ENCODE results near the gene REPS1. TPM values are rescaled to one million over a fixed set of nuclear protein-coding genes. Genes with fewer than 3 reads are reported as not detected.

Gene REPS1
- total RNA-seq, 1 experiment from 2014 or later, result 74.4 TPM

- no peak overlapping the region for H4K91ac ChIP-seq (ENCODE audit: insufficient read length, low read depth, low read length)
- WGBS (ENCODE audit: extremely low coverage, insufficient read length, low lambda C conversion rate), result no CpG with 5 or more reads among the region's 1 CpG
- H4K20me1 ChIP-seq (ENCODE audit: control insufficient read depth, insufficient read depth, insufficient read length), result no peaks in the 10 kb centered on the region
- H3K4me3 Mint-ChIP-seq, result no peak overlapping the region
- H3K27ac Mint-ChIP-seq, result no peak overlapping the region
- H3K36me3 Mint-ChIP-seq (ENCODE audit: insufficient read depth in 1 of 3, low read depth in 3 of 3), result peaks cover 0 to 10% (median 0%) of the 10 kb centered on the region in 3 experiments; a peak in 1 of 7 replicates
- H3K9me3 Mint-ChIP-seq, result no peaks in the 10 kb centered on the region
- H3K27me3 Mint-ChIP-seq (ENCODE audit: low read depth), result no peaks in the 10 kb centered on the region
- no peak for TF ChIP-seq CTCF (conservative IDR thresholded peaks at IDR 0.05)
- H3K9me3 ChIP-seq (ENCODE audit: control insufficient read depth, low read depth, low read length), result no peaks in the 10 kb centered on the region
- peaks cover 2% of the 10 kb centered on the region; the same call in 1 of the 2 replicates for H3K4me1 ChIP-seq (ENCODE audit: insufficient read depth, low read length)
- H2BK12ac ChIP-seq (ENCODE audit: insufficient read length, low read depth, low read length), result no peak overlapping the region
- H2BK5ac ChIP-seq (ENCODE audit: insufficient read length, low read length), result no peak overlapping the region
- H4K8ac ChIP-seq (replicated peaks; ENCODE audit: insufficient read length, low read depth, low read length), result no peak overlapping the region
- no peak overlapping the region for H2BK20ac ChIP-seq (ENCODE audit: low read depth, low read length, poor library complexity, severe bottlenecking)
- no peak overlapping the region for H3K27ac ChIP-seq (ENCODE audit: insufficient read length, low read depth, low read length)
- H3K4me2 ChIP-seq (ENCODE audit: insufficient read depth, insufficient read length, low read length), result no peak overlapping the region
- H3K56ac ChIP-seq (ENCODE audit: insufficient read length, low read depth, low read length), result no peak overlapping the region
- no peak overlapping the region for H3K14ac ChIP-seq (ENCODE audit: insufficient read depth, low read length)
- no peak overlapping the region for H3K4ac ChIP-seq (ENCODE audit: low read depth, low read length)
- peaks cover 9% of the 10 kb centered on the region; the same call in 1 of the 2 replicates for H3K79me2 ChIP-seq (ENCODE audit: insufficient read depth, low read length)
- H3K23me2 ChIP-seq (ENCODE audit: insufficient read length, low read depth, low read length, poor library complexity, severe bottlenecking), result no peaks in the 10 kb centered on the region
- DNase-seq, result no peak
- H3K4me1 Mint-ChIP-seq, result peaks cover 28 to 32% of the 10 kb centered on the region in 2 experiments
- H3K23ac ChIP-seq (ENCODE audit: insufficient read length, low read depth, low read length), result no peak overlapping the region
- H3K9ac ChIP-seq (ENCODE audit: extremely low read depth, insufficient read length, low read length), result no peak overlapping the region
- H3K79me1 ChIP-seq (ENCODE audit: insufficient read depth, low read depth, low read length, poor library complexity, severe bottlenecking), result peaks cover 2% of the 10 kb centered on the region
- H2BK120ac ChIP-seq (ENCODE audit: low read depth, low read length, poor library complexity, severe bottlenecking), result no peak overlapping the region
- no peak overlapping the region for H4K5ac ChIP-seq (ENCODE audit: insufficient read length, low read depth, low read length)
- H2BK15ac ChIP-seq (ENCODE audit: low read depth, low read length), result no peak overlapping the region
- no peak overlapping the region for H3T11ph ChIP-seq (ENCODE audit: low read length)
- H3K18ac ChIP-seq (ENCODE audit: insufficient read length, low read depth, low read length), result no peak overlapping the region
- H2AK5ac ChIP-seq (ENCODE audit: insufficient read length, low read length), result no peak overlapping the region
- H2AFZ ChIP-seq (ENCODE audit: low read length), result no peak overlapping the region
- H3K27me3 ChIP-seq (ENCODE audit: insufficient read depth, low read length), result no peaks in the 10 kb centered on the region
These were observed 29.5 kb downstream of the REPS1 start for GRCh38 chr6:138958595-138958994.
